ENCODE data around the gene GADD45GIP1. TPM values are rescaled to one million over a fixed set of nuclear protein-coding genes. Genes with fewer than 3 reads are reported as not detected.
"Not testable (repeated sequence)": the region's sequence is repeated elsewhere in the genome, so short reads cannot be mapped to it uniquely, and the experiment has no call there.

The GADD45GIP1 gene
- polyA plus RNA-seq, 1 donor = 48.4 TPM

GRCh38 chr19:12987781-12988180 is 30.8 kb upstream of the GADD45GIP1 start:
- DNase-seq = no peak

DNA sequence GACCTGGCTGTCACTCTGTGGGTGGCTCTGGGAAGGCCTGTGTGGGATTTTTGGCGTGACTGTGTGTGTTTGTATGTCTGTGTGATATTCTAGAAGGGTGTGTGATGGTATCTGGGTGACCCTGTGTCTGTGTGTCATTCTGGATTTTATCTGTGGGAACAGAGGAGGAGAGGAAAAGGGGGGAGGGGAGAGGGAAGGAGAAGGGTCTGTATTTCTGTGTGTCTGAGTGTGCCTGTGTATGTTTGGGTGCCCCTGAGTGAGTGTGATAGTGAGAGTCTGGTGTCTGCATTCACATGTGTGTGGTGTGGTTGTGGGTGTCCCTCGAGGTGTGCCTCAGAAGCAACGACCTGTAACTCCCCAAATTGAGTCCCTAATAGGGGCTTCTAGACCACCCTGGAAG is 30.2 kb upstream of the GADD45GIP1 start:
- no peak for DNase-seq

- DNase-seq = no peak
Measured at GRCh38 chr19:12986726-12987125, 29.7 kb upstream of the GADD45GIP1 start.

- peak; percentile 77 for DNase-seq
Measured at GRCh38 chr19:12985049-12985776, 28.2 kb upstream of the GADD45GIP1 start.

GRCh38 chr19:12984683-12985048 is 27.6 kb upstream of the GADD45GIP1 start:
- DNase-seq = no peak

DNA sequence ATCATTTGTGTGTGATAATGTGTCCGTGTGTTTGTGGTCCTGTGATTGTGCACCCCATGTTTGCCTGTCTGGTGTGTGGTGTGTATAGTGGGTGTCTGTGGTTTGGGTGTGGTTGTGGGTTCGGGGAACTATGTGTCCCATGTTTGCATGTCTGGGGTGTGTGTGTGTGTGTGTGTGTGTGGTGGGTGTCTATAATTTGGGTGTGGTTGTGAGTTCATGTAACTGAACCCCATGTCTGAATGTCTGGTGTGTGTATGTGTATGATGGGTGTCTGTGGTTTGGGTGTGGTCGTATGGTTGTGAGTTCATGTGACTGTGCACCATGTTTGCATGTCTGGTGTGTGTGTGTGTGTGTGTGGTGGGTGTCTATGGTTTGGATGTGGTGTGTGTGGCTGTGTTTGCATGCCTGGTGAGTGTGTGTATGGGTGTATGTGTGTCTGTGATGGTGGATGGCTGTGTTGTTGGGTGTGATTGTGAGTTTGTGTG is 27.2 kb upstream of the GADD45GIP1 start:
- DNase-seq = no peak

GRCh38 chr19:12983542-12984142 is 26.6 kb upstream of the GADD45GIP1 start:
- peak; percentile 80 for DNase-seq

GRCh38 chr19:12983091-12983490 is 26.1 kb upstream of the GADD45GIP1 start:
- DNase-seq = no peak

DNA sequence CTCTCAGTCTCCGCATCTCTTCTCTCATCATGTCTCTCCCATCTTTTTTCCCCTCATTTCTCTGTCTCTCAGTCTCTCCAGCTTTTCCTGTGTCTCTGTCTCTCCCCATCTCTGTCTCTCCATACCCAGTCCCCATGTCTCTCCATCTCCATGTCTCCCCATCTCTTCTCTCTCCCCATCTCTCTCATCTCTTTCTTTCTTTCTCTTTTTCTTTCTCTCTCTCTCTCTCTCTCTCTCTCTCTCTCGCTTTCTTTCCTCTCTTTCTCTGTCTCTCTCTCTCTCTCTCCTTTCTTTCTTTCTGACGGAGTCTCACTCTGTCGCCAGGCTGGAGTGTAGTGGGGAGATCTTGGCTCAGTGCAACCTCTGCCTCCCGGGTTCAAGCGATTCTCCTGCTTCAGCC is 25.6 kb upstream of the GADD45GIP1 start:
- DNase-seq = no peak

- DNase-seq = no peak
Measured at GRCh38 chr19:12979974-12980373, 23.0 kb upstream of the GADD45GIP1 start.

DNA sequence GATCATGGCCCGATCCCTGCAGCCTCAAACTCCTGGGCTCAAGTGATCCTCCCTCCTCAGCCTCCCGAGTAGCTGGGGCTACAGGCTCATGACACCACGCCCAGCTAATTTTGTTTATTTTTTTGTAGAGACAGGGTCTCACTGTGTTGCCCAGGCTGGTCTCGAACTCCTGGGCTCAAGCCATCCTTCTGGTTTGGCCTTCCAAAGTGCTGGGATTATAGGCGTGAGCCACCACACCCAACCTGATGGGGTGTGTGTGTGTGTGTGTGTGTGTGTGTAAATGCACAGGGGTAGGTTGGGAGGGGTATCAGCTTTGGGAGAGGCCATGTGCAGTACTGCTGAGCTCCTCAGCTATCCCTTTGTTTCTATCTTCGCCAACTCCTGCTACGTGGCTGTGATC is 19.1 kb upstream of the GADD45GIP1 start:
- DNase-seq = not testable (repeated sequence)

DNA sequence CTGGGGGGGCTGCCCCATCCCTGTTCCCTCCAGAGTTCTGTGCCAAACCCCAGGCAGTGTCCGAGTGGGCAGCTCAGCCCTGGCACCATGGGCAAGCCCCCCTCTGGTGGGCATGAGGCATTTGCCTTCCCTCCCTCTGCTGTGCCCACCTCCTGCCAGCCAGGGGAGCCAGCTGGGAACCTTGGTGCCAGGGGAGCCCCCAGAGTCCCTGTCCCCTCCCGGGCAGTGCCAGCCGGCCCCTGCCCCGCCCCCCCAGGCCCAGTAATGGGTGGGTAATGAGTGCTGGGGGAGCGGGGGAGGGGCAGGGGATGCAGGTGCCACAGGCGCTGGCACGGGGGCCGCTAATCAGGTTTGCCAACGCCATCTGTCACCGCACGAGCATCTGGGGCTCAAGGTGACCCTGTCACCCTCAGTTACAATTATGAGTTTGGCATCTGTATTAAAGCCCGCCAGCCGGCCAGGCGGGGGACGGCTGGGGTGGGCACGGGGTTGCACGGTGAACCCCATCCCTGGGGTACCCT is 18.3 kb upstream of the GADD45GIP1 start:
- no peak for DNase-seq

- no peak for DNase-seq
Measured at GRCh38 chr19:12974301-12975220, 17.5 kb upstream of the GADD45GIP1 start.

DNA sequence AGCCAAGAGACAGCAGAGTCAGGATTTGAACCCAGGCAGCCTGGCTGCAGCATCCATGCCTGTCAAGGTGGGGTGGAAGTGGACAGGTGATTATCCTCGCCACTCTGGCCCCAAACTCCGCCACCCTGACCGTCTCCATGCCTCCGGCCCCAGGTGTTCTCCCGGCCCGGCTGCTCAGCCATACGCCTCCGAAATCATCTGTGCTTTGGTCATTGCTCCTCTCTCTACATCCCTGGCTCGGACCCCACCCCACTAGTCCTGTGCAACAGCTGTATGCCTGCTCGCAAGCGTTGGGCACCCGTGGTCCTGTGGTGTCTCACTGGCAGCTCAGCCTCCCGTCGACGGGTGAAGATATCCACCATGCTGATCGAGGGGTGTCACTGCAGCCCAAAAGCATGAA is 16.2 kb upstream of the GADD45GIP1 start:
- no peak for DNase-seq

DNA sequence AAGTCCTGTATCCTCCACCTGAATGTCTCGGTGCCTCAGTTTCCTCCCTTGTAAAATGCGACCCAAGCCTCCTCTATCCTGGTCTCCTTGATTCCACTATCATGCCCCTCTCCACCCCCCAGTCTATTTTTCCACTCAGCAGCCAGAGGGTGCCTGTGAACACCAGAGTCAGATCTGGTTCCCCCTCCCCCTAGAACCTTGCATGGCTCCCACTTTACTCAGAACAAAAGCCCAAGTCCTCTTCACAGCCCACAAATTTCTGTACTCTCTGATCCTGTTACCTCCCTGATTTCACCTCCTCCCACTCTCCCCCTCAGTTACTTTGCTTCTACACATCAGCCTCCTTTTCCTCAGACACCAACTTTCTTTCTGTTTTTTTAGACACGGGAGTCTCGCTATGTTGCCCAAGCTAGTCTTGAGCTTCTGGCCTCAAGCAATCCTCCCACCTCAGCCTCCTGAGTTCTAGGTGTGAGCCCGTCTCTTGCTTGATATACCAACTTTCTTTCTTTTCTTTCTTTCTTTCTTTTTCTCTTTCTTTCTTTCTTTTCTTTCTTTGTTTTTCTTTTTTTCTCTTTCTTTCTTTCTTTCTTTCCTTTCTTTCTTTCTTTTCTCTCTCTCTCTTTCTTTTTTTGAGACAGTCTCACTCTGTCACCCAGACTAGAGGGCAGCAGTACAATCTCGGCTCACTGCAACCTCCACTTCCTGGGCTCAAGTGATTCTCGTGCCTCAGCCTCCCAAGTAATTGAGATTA is 13.2 kb upstream of the GADD45GIP1 start:
- no peak for DNase-seq

DNA sequence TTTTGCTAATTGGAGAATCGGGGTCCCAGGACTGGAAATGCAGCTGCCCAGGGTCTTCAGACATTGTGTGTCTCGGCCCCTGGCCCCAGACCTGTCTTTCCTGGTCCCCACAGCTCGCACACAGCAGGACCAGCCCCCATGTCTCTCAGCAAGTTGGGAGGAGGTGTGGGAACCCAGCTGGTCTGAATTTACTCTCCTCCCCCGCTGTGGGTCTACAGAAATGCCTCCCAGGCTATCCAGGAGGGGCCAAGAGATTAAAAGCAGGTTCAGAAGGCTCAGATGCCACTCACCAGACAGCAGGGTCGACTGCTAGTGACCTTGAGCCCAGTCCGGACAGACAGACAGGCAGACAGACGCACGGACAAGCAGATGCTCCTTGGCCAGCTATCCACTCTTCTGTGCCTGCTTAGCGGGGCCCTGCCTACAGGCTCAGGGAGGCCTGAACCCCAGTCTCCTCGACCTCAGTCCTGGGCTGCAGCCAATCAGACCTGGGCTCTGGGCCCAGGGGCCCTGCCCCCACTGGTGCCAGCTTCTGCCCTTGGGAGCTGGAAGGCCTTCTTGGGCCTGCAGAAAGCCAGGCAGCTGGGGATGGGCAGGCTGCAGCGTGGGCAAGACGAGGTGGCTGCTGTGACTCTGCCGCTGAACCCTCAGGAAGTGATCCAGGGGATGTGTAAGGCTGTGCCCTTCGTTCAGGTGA is 12.4 kb upstream of the GADD45GIP1 start, which contains the start of gene DAND5:
TSS of gene DAND5 (plus strand) at position 285 of the 697 bp plus-strand sequence. CDS start at position 370, 85 bp downstream.
- no peak for DNase-seq

GRCh38 chr19:12967907-12968306 is 10.9 kb upstream of the GADD45GIP1 start:
- no peak for DNase-seq

- DNase-seq = no peak
Measured at GRCh38 chr19:12965812-12966135, 8.8 kb upstream of the GADD45GIP1 start.

- DNase-seq = peak; percentile 86
Measured at GRCh38 chr19:12965017-12965811, 8.2 kb upstream of the GADD45GIP1 start.

- DNase-seq = no peak
Measured at GRCh38 chr19:12959481-12959880, 2.5 kb upstream of the GADD45GIP1 start.

Data from hindlimb muscle (tissue), 1 donor.